Left colon (tissue), 2 donors: Measurements from ENCODE around the gene DCANP1. TPM values are rescaled to one million over a fixed set of nuclear protein-coding genes. Genes with fewer than 3 reads are reported as not detected.
A peak's percentile ranks its signal among the peaks of the same experiment; 100 is the strongest.

Experiments used
- ATAC-seq: fragments of 200-7000 bp; cut with Tn5 transposase; one replicate; pipeline ENCODE4 v1.9.1; 2020; ENCODE audit warnings: mild to moderate bottlenecking, moderate library complexity
- DNase-seq, 2 donors: peaks; one replicate each; pipeline ENCODE4 v3.0.0-alpha.2; 2020
- intact Hi-C, 2 donors: fragments of 100-400 bp; cut with DNase I in 1 of 2; cut with micrococcal nuclease in 1 of 2; formaldehyde crosslinking; loops; one replicate each; pipeline versions ENCODE4 v1.11.2 to v1.14.0; 2022; cut with DNase I, micrococcal nuclease
- total RNA-seq, 2 donors: library from RNA; stranded (reverse); fragmentation: NEBNext Ultra II Directional; extraction: Animal tissue kit (Norgen Biotek cat#: 25700); gene quantifications; one replicate each; pipeline ENCODE4 v1.2.1, GENCODE V29; 2021
- donor health status: DM: no; HTN: no; CAD: no.
- donor health status: DM: yes; HTN: yes; CAD: no.

The DCANP1 gene
- total RNA-seq, 2 donors from 2014 or later = 0.08 TPM; not detected in 1

GRCh38 chr5:135446615-135447014, 533 bp downstream of the DCANP1 start:
- intact Hi-C loops = no loop called here
- peak in 1 of 2 donors; percentile 11 for DNase-seq
- no peak for ATAC-seq

GRCh38 chr5:135446206-135446605, 942 bp downstream of the DCANP1 start:
- ATAC-seq (no peak), DNase-seq (peak in 1 of 2 donors; percentile 17)
- intact Hi-C loops = no loop called here

GRCh38 chr5:135445306-135445985, 1.7 kb downstream of the DCANP1 start:
- DNase-seq = peak in 1 of 2 donors; percentile 23

GRCh38 chr5:135444881-135445280, 2.3 kb downstream of the DCANP1 start:
- DNase-seq = no peak
- intact Hi-C loops = no loop called here
- ATAC-seq = no peak

More at GRCh38 chr5:135445306-135445985, 1.7 kb downstream of the DCANP1 start:
- intact Hi-C loops = no loop called here
- ATAC-seq = no peak

GRCh38 chr5:135444360-135444759, 2.8 kb downstream of the DCANP1 start:
- intact Hi-C loops = no loop called here
- DNase-seq (no peak), ATAC-seq (no peak)

- no peak for ATAC-seq
- DNase-seq = no peak
- intact Hi-C loops = no loop called here
These were observed 3.8 kb downstream of the DCANP1 start for GRCh38 chr5:135443161-135443960.

GRCh38 chr5:135442431-135443160, 4.6 kb downstream of the DCANP1 start:
- ATAC-seq = no peak
- no peak for DNase-seq
- intact Hi-C loops = no loop called here

GRCh38 chr5:135441919-135442318, 5.2 kb downstream of the DCANP1 start:
- intact Hi-C loops = no loop called here
- DNase-seq (no peak), ATAC-seq (no peak)

GRCh38 chr5:135441350-135441831, 5.8 kb downstream of the DCANP1 start:
- ATAC-seq (no peak), DNase-seq (no peak)
- intact Hi-C loops = no loop called here

GRCh38 chr5:135440916-135441315, 6.2 kb downstream of the DCANP1 start:
- ATAC-seq (no peak), DNase-seq (no peak)
- intact Hi-C loops = no loop called here

GRCh38 chr5:135439231-135440205, 7.6 kb downstream of the DCANP1 start:
- intact Hi-C loops = no loop called here
- ATAC-seq (no peak), DNase-seq (no peak)

- intact Hi-C loops = no loop called here
- no peak for DNase-seq
- ATAC-seq = no peak
These were observed 8.4 kb downstream of the DCANP1 start for GRCh38 chr5:135438636-135439221.

- ATAC-seq (peak; percentile 88), DNase-seq (peak in 1 of 2 donors; percentile 63)
- intact Hi-C loops = no loop called here
These were observed 9.2 kb downstream of the DCANP1 start for GRCh38 chr5:135437796-135438560.

GRCh38 chr5:135437422-135437795, 9.7 kb downstream of the DCANP1 start:
- ATAC-seq = no peak
- intact Hi-C loops = no loop called here
- DNase-seq = no peak

GRCh38 chr5:135436951-135437418, 10.2 kb downstream of the DCANP1 start:
- ATAC-seq = no peak
- intact Hi-C loops = no loop called here
- no peak for DNase-seq

- no peak for DNase-seq
- ATAC-seq = no peak
- intact Hi-C loops = no loop called here
These were observed 11.4 kb downstream of the DCANP1 start for GRCh38 chr5:135435467-135436330.
